IPS DF 6.9 (cell line): ENCODE measurements around the gene GDNF.
A peak's percentile ranks its signal among the peaks of the same experiment; 100 is the strongest.

Source experiments
- DNase-seq: peaks from one replicate; pipeline ENCODE4 v3.0.0-alpha.2; 2013; ENCODE audit warnings: low read depth, low spot score
- H3K27ac ChIP-seq: one replicate; pipeline ENCODE4 v1.5.1; 2013; ENCODE audit warnings: low read length, control low read depth
- H3K27me3 ChIP-seq: 2 replicates; pipeline ENCODE4 v1.6.1; 2013; ENCODE audit warnings: mild to moderate bottlenecking, low read length; ENCODE audit not compliant: control insufficient read depth, insufficient read depth
- H3K36me3 ChIP-seq: 2 replicates; pipeline ENCODE4 v1.6.1; 2013; ENCODE audit warnings: low read length; ENCODE audit not compliant: control insufficient read depth, insufficient read depth
- H3K4me1 ChIP-seq: 2 replicates; pipeline ENCODE4 v1.6.1; 2013; ENCODE audit warnings: low read length; ENCODE audit not compliant: control insufficient read depth, insufficient read depth
- H3K4me3 ChIP-seq: 2 replicates; pipeline ENCODE4 v1.5.1; 2013; ENCODE audit warnings: mild to moderate bottlenecking, low read length
- H3K9me3 ChIP-seq: 2 replicates; pipeline ENCODE4 v1.6.1; 2013; ENCODE audit warnings: low read length, inconsistent platforms; ENCODE audit not compliant: control insufficient read depth, insufficient read depth
- WGBS: extraction: QIAGEN DNeasy Blood & Tissue Kit; methylation state at CpG from one replicate; pipeline ENCODE4 v1.1.7; 2013; ENCODE audit warnings: mixed read lengths, missing lambda C conversion rate; ENCODE audit not compliant: insufficient read length, insufficient coverage; 5-methylcytosine and 5-hydroxymethylcytosine counted together

Gene GDNF

DNA sequence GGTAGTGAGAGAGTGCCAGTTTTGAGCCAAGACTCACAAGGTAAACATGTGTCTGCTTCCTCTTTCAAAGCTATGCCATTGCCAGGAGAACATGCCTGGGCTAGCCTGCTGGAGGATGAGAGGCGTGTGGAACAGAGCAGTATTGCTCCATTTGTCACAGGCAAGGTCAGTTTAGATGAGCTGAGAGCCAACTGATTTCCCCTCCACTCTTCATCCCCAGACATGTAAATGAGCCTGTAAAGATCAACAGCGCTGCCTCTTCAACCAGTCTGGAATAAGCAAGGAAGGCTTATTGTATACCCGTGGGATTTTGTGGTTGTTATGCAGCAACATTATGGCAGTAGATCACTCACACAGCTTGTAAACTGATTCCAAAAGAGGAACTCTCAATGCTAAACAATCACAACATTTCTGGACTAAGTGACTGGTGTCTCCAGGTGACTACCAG, 8.2 kb upstream of the GDNF start:
- H3K27ac ChIP-seq: no peak overlapping the region
- H3K27me3 ChIP-seq: no peaks in the 10 kb centered on the region
- DNase-seq: no peak
- H3K4me1 ChIP-seq: peaks cover 3% of the 10 kb centered on the region; the same call in 1 of the 2 replicates
- H3K9me3 ChIP-seq: no peaks in the 10 kb centered on the region
- no peak overlapping the region for H3K4me3 ChIP-seq
- no CpG with 5 or more reads among the region's 3 CpGs for WGBS
- no peaks in the 10 kb centered on the region for H3K36me3 ChIP-seq

- WGBS: no CpG with 5 or more reads among the region's 4 CpGs
- no peak overlapping the region for H3K4me3 ChIP-seq
- no peak for DNase-seq
- H3K27ac ChIP-seq: no peak overlapping the region
- peaks cover 2% of the 10 kb centered on the region; the same call in 1 of the 2 replicates for H3K27me3 ChIP-seq
- peaks cover 3% of the 10 kb centered on the region; the same call in 1 of the 2 replicates for H3K4me1 ChIP-seq
- no peaks in the 10 kb centered on the region for H3K36me3 ChIP-seq
- no peaks in the 10 kb centered on the region for H3K9me3 ChIP-seq
These were observed 7.0 kb upstream of the GDNF start for GRCh38 chr5:37846786-37847310.

GRCh38 chr5:37844009-37844408, 4.2 kb upstream of the GDNF start:
- peaks cover 21% of the 10 kb centered on the region for H3K27me3 ChIP-seq
- no peak for DNase-seq
- no peaks in the 10 kb centered on the region for H3K36me3 ChIP-seq
- H3K27ac ChIP-seq: no peak overlapping the region
- no peak overlapping the region for H3K4me3 ChIP-seq
- H3K4me1 ChIP-seq: peaks cover 5% of the 10 kb centered on the region; the same call in 1 of the 2 replicates
- WGBS: no CpG with 5 or more reads among the region's 6 CpGs
- no peaks in the 10 kb centered on the region for H3K9me3 ChIP-seq

- H3K4me1 ChIP-seq: peaks cover 3% of the 10 kb centered on the region; the same call in 1 of the 2 replicates
- H3K36me3 ChIP-seq: no peaks in the 10 kb centered on the region
- no CpG with 5 or more reads among the region's 10 CpGs for WGBS
These were observed 2.2 kb upstream of the GDNF start for GRCh38 chr5:37842048-37842447.

GRCh38 chr5:37841203-37841602, 1.4 kb upstream of the GDNF start:
- no peak for DNase-seq
- Histone ChIP-seq H3K4me3 (no peak overlapping the region), H3K4me1 (peaks cover 3% of the 10 kb centered on the region; the same call in 1 of the 2 replicates), H3K27ac (no peak overlapping the region), H3K36me3 (no peaks in the 10 kb centered on the region), H3K9me3 (no peaks in the 10 kb centered on the region), H3K27me3 (peaks cover 47% of the 10 kb centered on the region)
- WGBS: no CpG with 5 or more reads among the region's 6 CpGs

More at GRCh38 chr5:37842048-37842447, 2.2 kb upstream of the GDNF start:
- Histone ChIP-seq H3K4me3 (no peak overlapping the region), H3K27me3 (peaks cover 39% of the 10 kb centered on the region), H3K27ac (no peak overlapping the region), H3K9me3 (no peaks in the 10 kb centered on the region)
- DNase-seq: no peak

DNA sequence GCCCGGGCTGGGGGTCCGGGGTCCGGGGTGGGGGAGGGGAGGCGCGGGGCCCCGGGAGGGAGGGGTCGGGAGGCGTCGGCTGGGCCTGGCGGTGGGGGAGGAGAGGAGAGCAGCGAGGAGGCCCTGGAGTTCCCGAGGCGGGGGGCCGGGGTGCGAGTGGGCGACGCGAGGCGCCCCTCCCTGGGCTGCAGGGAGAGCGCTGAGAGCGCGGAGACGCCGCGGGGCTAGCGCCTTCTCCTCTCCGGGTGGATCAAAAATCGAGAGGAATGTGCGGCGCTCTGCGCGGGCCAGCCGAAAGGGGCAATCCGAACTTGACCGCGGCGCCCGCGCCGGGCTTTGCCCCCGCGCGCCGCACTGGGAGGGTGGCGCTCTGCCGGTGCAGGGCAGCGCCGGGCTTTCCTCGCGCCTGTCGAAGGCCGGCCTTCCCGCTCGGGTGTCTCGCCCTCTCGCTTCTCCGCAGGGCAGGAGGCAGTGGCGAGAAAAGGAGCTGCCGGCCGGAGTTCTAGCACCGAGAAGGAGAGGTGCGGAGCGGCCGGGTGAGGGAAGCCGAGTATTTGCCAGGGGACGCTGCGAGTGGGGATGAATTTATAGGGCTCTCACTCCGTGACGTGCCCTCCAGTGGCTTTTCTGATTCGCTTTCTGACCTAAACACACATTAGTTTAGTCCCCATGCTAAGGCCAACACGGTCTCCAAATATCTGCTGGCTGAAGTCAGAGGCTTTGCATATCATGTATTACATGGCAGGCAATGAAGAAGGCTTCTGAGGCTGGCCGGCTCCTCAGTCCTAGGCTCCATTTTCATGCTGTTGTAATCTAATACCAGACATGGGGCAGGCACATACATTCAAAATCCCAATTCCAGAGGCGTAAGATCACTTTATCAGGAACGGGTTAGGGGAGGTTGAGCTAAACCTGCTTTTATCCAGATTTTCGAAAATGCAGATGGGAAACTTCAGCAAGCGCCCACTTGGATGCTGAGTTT, 503 bp upstream of the GDNF start:
- peaks cover 56% of the 10 kb centered on the region for H3K27me3 ChIP-seq
- H3K4me3 ChIP-seq: peak overlapping the region; percentile 28; the same call in 1 of the 2 replicates
- H3K36me3 ChIP-seq: no peaks in the 10 kb centered on the region
- no peak for DNase-seq
- peaks cover 3% of the 10 kb centered on the region; the same call in 1 of the 2 replicates for H3K4me1 ChIP-seq
- no CpG with 5 or more reads among the region's 76 CpGs for WGBS
- H3K27ac ChIP-seq: no peak overlapping the region
- no peaks in the 10 kb centered on the region for H3K9me3 ChIP-seq

DNA sequence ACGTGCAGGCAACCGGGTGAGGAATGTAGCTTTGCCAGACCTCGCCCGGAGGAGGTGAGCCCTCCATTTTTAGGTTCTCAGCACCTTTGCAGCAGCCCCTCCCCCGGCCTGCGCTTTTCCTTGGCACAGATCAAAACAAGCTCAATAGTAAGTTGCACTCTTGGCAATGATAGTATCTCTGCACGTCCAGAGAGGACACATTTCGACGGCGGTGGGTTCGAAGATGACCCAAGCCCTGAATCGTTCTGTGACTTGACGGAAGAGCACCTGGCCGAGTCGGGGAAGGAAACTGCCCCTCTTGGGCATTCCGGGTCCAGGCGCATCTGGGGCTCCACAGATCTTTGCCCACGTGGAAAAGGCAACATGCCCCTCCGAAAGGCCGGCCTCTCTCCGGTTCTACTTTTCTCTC, 904 bp downstream of the GDNF start:
- Histone ChIP-seq H3K27ac (no peak overlapping the region), H3K27me3 (peaks cover 67% of the 10 kb centered on the region), H3K9me3 (no peaks in the 10 kb centered on the region), H3K4me1 (peaks cover 3% of the 10 kb centered on the region; the same call in 1 of the 2 replicates), H3K36me3 (no peaks in the 10 kb centered on the region), H3K4me3 (no peak overlapping the region; the same call in 1 of the 2 replicates)
- no peak for DNase-seq
- WGBS: no CpG with 5 or more reads among the region's 21 CpGs

GRCh38 chr5:37838152-37838932, 1.5 kb downstream of the GDNF start:
- H3K4me3 ChIP-seq: peak overlapping the region; percentile 8; the same call in 1 of the 2 replicates
- no peaks in the 10 kb centered on the region for H3K9me3 ChIP-seq
- no peaks in the 10 kb centered on the region for H3K36me3 ChIP-seq
- no peak overlapping the region for H3K27ac ChIP-seq
- peaks cover 72% of the 10 kb centered on the region for H3K27me3 ChIP-seq
- no CpG with 5 or more reads among the region's 47 CpGs for WGBS
- no peak for DNase-seq
- H3K4me1 ChIP-seq: peaks cover 3% of the 10 kb centered on the region; the same call in 1 of the 2 replicates

GRCh38 chr5:37837414-37838032, 2.3 kb downstream of the GDNF start:
- Histone ChIP-seq H3K27me3 (peaks cover 73% of the 10 kb centered on the region), H3K36me3 (no peaks in the 10 kb centered on the region), H3K9me3 (no peaks in the 10 kb centered on the region), H3K4me1 (peaks cover 3% of the 10 kb centered on the region; the same call in 1 of the 2 replicates), H3K27ac (no peak overlapping the region), H3K4me3 (peak overlapping the region; percentile 32; the same call in 1 of the 2 replicates)
- DNase-seq: no peak
- no CpG with 5 or more reads among the region's 38 CpGs for WGBS
